Mononuclear cell (primary cell): ENCODE results near the gene CEP120. TPM values are rescaled to one million over a fixed set of nuclear protein-coding genes. Genes with fewer than 3 reads are reported as not detected.
"Not testable (repeated sequence)": the region's sequence is repeated elsewhere in the genome, so short reads cannot be mapped to it uniquely, and the experiment has no call there.

Experiments used
- H3K27me3 ChIP-seq: 2 replicates; pipeline ENCODE4 v1.6.0; 2011; ENCODE audit warnings: low read length, control low read depth; ENCODE audit not compliant: insufficient read depth
- H3K4me1 ChIP-seq: 2 replicates; pipeline ENCODE4 v1.5.1; 2011; ENCODE audit warnings: mild to moderate bottlenecking, low read length, control low read depth; ENCODE audit not compliant: insufficient read depth
- H3K4me3 ChIP-seq: 2 replicates; pipeline ENCODE4 v1.5.1; 2011; ENCODE audit warnings: mild to moderate bottlenecking, low read length, moderate library complexity
- H3K9me3 ChIP-seq: 2 replicates; pipeline ENCODE4 v1.5.1; 2011; ENCODE audit warnings: low read depth, mild to moderate bottlenecking, control low read depth, low read length
- total RNA-seq: library from RNA; depleted of rRNA; stranded (reverse); fragments of >200 nt; gene quantifications from one replicate; pipeline ENCODE4 v1.2.3, GENCODE V29; 2012

CEP120 gene
- total RNA-seq, 1 donor, result 61.1 TPM

DNA sequence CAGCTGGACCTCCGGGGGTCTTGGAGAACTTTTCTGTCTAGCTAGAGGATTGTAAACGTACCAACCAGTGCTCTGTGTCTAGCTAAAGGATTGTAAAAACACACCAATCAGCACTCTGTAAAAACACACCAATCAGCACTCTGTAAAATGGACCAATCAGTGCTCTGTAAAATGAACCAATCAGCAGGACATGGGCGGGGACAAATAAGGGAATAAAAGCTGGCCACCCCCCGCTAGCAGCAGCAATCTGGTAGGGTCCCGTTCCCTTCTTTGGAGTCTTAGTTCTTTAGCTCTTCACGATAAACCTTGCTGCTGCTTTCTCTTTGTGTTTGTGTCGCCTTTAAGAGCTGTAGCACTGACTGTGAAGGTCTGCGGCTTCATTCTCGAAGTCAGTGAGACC is 114.8 kb downstream of the CEP120 start:
- not testable (repeated sequence) for H3K4me1 ChIP-seq, H3K9me3 ChIP-seq, H3K27me3 ChIP-seq, H3K4me3 ChIP-seq

DNA sequence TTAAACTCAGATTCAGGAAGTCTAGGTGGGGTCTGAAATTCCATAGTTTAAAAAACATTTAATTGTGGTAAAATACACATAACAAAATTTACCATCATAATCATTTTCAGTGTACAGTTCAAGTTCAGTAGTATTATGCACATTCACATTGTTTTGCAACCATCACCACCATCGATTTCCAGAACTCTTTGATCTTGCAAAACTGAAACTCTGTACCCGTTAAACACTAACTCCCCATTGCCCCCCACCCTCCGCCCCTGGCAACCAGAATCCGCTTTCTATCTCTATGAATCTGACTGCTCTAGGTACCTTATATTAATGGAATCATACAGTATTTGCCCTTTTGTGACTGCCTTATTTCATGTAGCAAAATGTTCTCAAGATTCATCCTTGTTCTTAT is 117.5 kb downstream of the CEP120 start:
- Histone ChIP-seq H3K4me3 (no peak overlapping the region), H3K9me3 (no peaks in the 10 kb centered on the region), H3K4me1 (no peaks in the 10 kb centered on the region), H3K27me3 (no peaks in the 10 kb centered on the region)

DNA sequence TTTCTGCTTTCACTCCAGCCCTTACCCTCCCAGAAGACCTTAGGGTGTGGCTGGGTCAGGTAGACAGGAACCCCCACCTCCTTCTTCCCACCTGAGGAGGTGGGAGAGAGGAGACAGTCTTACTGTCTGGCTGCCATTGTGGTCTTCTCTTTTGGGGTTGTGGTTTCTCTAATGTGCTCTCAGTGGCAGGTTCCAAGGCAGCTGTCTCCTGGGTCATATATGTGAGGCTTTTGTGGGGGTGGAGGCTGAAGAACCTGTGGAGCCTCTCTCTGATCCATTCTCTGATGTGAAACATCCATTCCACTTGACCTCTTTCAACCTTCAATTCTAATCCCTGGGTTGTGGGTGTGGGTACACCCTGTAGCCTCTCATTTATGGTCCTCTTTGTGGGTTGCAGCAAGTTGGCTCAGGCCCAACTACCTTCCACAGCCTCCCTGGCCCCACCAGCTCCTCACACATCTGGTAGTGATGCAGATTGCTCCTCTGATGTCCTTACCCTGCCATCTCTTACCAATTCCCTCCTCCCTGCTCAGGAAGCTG is 118.4 kb downstream of the CEP120 start:
- no peak overlapping the region for H3K4me3 ChIP-seq
- no peaks in the 10 kb centered on the region for H3K27me3 ChIP-seq
- no peaks in the 10 kb centered on the region for H3K4me1 ChIP-seq
- H3K9me3 ChIP-seq, result no peaks in the 10 kb centered on the region

DNA sequence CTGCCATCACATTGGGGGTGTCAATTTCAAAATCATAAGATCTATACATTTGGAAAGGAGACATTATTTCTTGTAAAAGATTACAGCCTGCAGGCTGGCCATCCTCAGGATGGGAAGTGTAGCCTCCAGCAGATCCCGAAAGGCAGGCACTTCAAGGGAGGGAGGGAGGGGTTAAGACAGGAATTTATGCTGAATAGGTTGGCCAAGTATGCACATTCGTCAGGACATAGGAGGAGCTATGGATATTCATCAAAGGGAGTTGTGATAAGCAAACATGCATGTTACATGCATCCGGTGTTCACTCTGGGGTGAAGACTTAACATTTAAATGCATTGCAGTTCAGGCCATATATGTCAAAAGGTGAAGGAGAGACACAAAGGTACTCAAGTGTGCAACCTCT is 119.4 kb downstream of the CEP120 start:
- Histone ChIP-seq H3K9me3 (no peaks in the 10 kb centered on the region), H3K4me3 (no peak overlapping the region), H3K27me3 (no peaks in the 10 kb centered on the region), H3K4me1 (no peaks in the 10 kb centered on the region)

DNA sequence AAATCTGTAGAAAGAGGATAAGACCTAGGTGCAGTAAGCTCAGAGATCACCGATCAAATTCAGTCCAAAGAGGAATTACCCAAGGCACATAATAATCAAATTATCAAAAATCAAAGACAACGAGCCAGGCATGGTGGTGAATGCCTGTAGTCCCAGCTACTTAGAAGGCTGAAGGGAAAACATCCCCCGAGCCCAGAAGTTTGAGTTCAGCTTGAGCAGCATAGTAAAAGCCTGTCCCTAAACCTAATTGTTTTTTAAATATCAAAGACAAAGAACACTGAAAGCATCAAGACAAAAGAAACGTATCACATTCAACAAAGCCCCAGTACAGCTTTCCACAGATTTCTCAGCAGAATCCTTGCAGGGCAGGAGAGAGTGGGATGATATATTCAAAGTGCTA is 122.9 kb downstream of the CEP120 start:
- Histone ChIP-seq H3K4me1 (no peaks in the 10 kb centered on the region), H3K4me3 (no peak overlapping the region), H3K27me3 (no peaks in the 10 kb centered on the region), H3K9me3 (no peaks in the 10 kb centered on the region)

DNA sequence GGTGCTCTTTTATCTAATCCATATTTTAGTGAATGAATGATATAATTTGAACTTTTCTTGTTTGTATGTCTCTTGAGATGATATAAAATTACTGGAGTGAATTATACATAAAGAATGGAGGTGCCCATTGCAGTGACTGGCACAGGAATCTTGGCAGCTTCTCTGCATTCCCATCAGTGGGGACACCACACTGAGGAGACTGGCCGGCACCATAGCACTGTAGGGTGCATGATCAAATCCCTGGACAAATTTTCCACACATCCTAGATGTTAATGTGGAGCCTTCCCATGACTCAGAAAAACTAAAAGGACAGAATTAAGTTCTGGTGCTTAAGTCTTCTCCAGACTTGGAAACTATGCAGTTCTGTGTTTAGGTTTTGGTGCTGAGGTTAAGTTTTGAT is 124.1 kb downstream of the CEP120 start:
- Histone ChIP-seq H3K4me1 (no peaks in the 10 kb centered on the region), H3K27me3 (no peaks in the 10 kb centered on the region)

DNA sequence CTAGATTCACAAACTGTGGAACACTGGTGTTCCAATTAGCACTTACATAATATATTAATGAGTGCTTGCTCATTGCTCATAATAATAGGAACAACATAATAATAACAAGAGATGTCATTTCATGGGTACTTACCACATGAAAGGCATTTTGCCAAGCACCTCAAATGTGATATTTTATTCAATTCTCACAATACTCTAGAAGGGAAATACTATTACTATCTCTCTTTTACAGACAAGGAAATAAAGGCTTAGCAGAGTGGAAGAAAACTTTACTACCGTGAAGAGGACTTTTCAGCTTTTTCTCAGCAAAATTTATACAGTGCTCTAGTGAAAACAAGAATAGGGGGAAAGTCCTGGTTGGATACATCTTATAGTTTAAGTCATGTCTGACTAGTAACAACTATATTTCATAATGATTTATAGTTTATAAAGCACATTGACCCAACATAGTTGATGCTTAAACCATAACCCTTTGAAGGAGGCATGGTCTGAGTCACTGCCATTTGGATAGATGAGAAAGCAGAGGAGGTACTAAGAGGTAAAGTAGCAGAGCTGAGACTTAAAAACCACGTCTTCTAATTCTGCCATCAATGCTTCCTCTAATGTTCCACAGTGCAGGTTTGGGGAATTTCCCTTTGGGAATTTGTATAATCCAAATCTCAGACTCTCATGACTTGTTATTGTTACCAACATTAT is 124.7 kb downstream of the CEP120 start:
- no peaks in the 10 kb centered on the region for H3K9me3 ChIP-seq
- H3K4me1 ChIP-seq, result no peaks in the 10 kb centered on the region
- no peaks in the 10 kb centered on the region for H3K27me3 ChIP-seq
- H3K4me3 ChIP-seq, result no peak overlapping the region

More for the DNA sequence above, 124.1 kb downstream of the CEP120 start:
- Histone ChIP-seq H3K4me3 (no peak overlapping the region), H3K9me3 (no peaks in the 10 kb centered on the region)

DNA sequence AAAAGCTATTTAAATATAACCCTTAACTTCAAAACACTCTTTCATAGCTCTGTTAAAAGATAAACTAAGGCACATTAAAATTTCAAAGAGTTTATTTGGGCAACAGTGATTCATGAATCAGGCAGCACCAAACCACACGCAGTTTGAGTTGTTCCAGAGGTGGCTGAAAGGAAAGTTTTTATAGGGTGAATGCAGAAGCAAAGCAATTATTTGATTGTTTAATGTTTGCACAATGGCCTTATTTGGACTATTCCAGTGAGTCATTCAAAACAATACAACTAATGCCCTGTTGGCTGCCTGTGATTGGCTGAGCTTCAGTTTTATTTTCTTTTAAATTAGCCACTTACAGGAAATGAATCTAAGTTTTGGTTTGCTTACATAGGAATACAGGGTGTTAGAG is 125.3 kb downstream of the CEP120 start:
- Histone ChIP-seq H3K27me3 (no peaks in the 10 kb centered on the region), H3K4me1 (no peaks in the 10 kb centered on the region), H3K4me3 (no peak overlapping the region), H3K9me3 (no peaks in the 10 kb centered on the region)

DNA sequence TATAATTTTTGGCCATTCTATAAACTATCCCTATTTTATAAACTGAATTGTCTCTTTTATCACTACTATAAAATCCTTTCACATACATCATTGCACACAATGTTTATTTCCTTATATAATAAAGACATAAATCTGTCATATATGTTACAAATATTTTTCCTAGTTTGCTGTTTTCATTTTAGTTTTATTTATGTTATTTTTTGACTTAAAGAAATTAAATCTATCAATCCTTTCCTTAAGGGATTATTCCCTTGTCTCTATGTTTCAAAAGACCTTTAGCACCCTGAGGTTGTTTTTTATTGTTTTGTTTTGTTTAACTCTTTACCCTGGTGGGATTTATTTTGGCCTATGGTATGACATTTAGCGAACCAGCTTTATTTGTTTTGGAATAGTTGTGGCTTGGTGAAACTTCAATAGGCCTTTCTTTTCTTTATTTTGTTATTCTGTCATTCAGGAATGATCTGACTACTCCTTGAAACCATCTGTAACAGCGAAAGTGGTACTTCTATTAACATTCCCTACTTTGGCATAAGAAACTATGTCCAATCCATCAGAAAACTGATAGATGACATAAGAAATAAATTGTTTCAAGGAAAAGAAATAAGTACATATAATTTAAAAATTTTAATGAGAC is 125.9 kb downstream of the CEP120 start:
- Histone ChIP-seq H3K9me3 (no peaks in the 10 kb centered on the region), H3K4me3 (no peak overlapping the region), H3K4me1 (no peaks in the 10 kb centered on the region), H3K27me3 (no peaks in the 10 kb centered on the region)

Other genes starting within 250 kb of the CEP120 start
- 198 TPM for gene CSNK1G3, start 88.8 kb upstream of the CEP120 start, total RNA-seq